Parathyroid adenoma (tissue), 2 donors: ENCODE results near the gene MCRIP1.

Experiments used
- H2AFZ ChIP-seq: fragments of 300-600 bp; sonication (generic); one replicate; pipeline ENCODE4 v1.7.0; 2017; ENCODE audit warnings: antibody characterized with exemption, mild to moderate bottlenecking
- H3K27ac ChIP-seq: fragments of 300-600 bp; sonication (generic); one replicate; pipeline ENCODE4 v1.7.0; 2017
- H3K27me3 ChIP-seq: fragments of 300-600 bp; sonication (generic); one replicate; pipeline ENCODE4 v1.7.0; 2017; ENCODE audit warnings: low read length; ENCODE audit not compliant: control insufficient read depth, insufficient read depth
- H3K36me3 ChIP-seq: fragments of 300-600 bp; sonication (generic); one replicate; pipeline ENCODE4 v1.7.0; 2017; ENCODE audit warnings: low read length; ENCODE audit not compliant: control insufficient read depth, insufficient read depth
- H3K4me1 ChIP-seq: fragments of 300-600 bp; sonication (generic); one replicate; pipeline ENCODE4 v1.7.0; 2017; ENCODE audit warnings: control low read depth
- H3K4me2 ChIP-seq: fragments of 300-600 bp; sonication (generic); one replicate; pipeline ENCODE4 v1.7.0; 2017; ENCODE audit warnings: low read length
- H3K4me3 ChIP-seq: fragments of 300-600 bp; sonication (generic); one replicate; pipeline ENCODE4 v1.7.0; 2017; ENCODE audit warnings: low read depth, low read length
- H3K79me2 ChIP-seq: fragments of 300-600 bp; sonication (generic); one replicate; pipeline ENCODE4 v1.7.0; 2017; ENCODE audit warnings: control low read depth
- H3K9ac ChIP-seq: fragments of 300-600 bp; sonication (generic); one replicate; pipeline ENCODE4 v1.7.0; 2017; ENCODE audit warnings: mild to moderate bottlenecking
- H3K9me3 ChIP-seq: fragments of 300-600 bp; sonication (generic); one replicate; pipeline ENCODE4 v1.7.0; 2017; ENCODE audit warnings: low read length; ENCODE audit not compliant: control insufficient read depth
- CTCF ChIP-seq: fragments of 300-600 bp; sonication (generic); IDR thresholded peaks from one replicate; pipeline ENCODE4 v1.7.0; 2017; ENCODE audit warnings: antibody characterized with exemption, mild to moderate bottlenecking
- donor health status: primary hyperparathyroidism.

Gene MCRIP1

DNA sequence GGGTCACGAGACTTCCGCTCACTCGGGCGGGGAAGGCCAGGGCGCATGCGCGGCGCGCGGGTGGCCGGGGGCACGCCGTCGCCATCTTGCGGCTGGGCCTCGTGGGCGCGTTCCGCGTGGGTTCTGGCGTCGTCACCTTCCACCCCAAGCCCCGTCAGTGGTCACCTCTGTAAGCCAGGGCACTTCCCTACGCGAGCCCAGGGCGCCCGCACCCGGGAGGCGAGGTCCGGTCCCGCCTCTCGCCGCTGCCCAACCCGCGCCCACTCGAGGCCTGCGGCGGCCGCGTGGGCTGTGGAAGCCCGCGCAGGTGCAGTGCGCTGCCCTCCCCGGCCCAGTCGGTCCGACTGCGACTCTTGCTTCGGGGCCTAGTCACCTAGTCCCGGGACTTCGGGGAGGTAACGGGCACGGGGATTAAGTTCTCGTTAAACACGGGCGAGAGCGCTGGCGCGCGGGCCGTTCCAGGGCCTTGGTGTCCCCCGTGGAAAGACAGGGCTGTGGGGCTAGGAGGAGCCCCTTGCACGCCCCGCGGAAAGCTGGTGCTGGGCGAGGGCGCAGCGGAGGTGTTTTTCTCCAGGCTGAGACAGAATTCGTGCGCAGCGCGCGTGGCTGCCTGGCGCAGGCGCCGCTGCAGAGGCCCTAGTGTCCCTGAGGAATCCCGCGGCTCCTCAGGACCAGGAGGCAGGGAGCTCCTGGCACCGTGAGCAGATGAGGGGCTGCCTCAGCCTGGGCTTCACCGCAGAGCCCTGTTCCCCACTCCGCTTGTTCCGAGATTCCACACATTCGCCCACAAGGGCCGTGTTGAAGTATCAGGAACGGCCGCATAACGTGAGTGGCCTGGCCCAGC is 38.5 kb upstream of the MCRIP1 start:
- Histone ChIP-seq H3K4me3 (peak overlapping the region; percentile 91), H3K27me3 (no peaks in the 10 kb centered on the region), H3K9ac (peak overlapping the region; percentile 99), H3K79me2 (peaks cover 13% of the 10 kb centered on the region), H3K9me3 (no peaks in the 10 kb centered on the region), H3K4me1 (peaks cover 12% of the 10 kb centered on the region), H3K27ac (peak overlapping the region; percentile 96), H3K4me2 (peak overlapping the region; percentile 99), H2AFZ (peak overlapping the region; percentile 97), H3K36me3 (no peaks in the 10 kb centered on the region)
- peak; percentile 47 for TF ChIP-seq CTCF

GRCh38 chr17:81870981-81871386 is 37.9 kb upstream of the MCRIP1 start, which contains the start of gene ARHGDIA:
Gene ARHGDIA (minus strand): TSS chr17:81871337. CDS start chr17:81869930, 1,407 bp downstream.
- Histone ChIP-seq H3K27ac (peak within 1 kb of the TSS; percentile 96), H3K4me2 (peak within 1 kb of the TSS; percentile 99)
- no peak for TF ChIP-seq CTCF

GRCh38 chr17:81870131-81870980 is 37.3 kb upstream of the MCRIP1 start:
- peaks cover 17% of the 10 kb centered on the region for H3K4me1 ChIP-seq
- TF ChIP-seq CTCF = no peak
- H3K36me3 ChIP-seq = no peaks in the 10 kb centered on the region
- peak overlapping the region; percentile 83 for H3K4me2 ChIP-seq
- peak overlapping the region; percentile 29 for H3K9ac ChIP-seq
- H3K27ac ChIP-seq = peak overlapping the region; percentile 67
- H2AFZ ChIP-seq = no peak overlapping the region
- no peaks in the 10 kb centered on the region for H3K9me3 ChIP-seq
- H3K4me3 ChIP-seq = peak overlapping the region; percentile 65
- no peaks in the 10 kb centered on the region for H3K27me3 ChIP-seq
- H3K79me2 ChIP-seq = peaks cover 24% of the 10 kb centered on the region

More at GRCh38 chr17:81870981-81871386, 37.9 kb upstream of the MCRIP1 start, which contains the start of gene ARHGDIA:
- Histone ChIP-seq H3K9me3 (no peaks in the 10 kb centered on the region), H2AFZ (peak within 1 kb of the TSS; percentile 97), H3K27me3 (no peaks in the 10 kb centered on the region), H3K36me3 (no peaks in the 10 kb centered on the region), H3K4me1 (peaks cover 16% of the 10 kb centered on the region), H3K9ac (peak within 1 kb of the TSS; percentile 99), H3K79me2 (peaks cover 18% of the 10 kb centered on the region), H3K4me3 (peak within 1 kb of the TSS; percentile 91)

DNA sequence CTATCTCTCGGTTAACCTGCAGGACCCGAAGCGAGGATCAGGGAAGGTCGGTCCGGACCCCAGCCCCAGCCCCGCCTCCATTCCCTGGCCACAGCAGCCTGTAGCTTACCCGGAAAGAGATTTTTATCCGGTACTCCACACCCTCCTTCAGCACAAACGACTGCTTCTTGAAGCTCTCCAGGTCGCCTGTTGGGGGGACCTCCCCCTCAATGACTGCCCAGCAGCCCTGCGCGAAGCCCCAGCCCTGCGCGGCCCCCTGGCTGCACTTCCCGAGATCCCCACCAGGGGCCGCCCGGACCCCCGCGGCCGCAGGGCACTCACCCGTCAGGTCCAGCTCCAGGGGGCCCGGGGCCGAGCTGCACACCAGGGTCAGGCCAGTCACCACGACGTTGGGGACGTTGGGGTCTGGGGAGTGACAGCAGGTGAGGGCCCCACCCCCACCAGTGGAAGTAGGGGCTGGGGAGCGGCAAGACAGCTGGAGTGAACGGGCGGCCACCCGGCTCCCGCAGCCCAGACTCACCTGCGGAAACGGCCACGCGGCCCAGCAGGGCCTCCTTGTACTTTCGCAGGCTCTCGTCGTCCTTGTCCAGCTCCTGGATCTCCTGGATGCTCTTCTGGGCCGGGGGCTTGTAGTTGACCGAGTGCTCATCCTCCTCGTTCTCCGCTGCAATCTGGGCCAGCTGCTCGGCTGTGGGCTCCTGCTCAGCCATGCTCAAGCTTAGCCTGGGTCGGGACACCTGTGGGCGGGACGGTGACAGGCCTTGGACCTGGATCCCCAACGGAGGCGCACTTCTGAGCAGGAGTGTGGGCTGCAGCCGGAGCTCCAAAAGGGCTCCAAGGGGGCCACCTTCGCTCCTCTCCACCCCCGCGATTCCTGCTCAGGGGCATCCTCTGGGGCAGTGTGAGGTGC is 36.4 kb upstream of the MCRIP1 start:
- Histone ChIP-seq H3K4me2 (peak overlapping the region; percentile 83), H3K36me3 (no peaks in the 10 kb centered on the region), H3K79me2 (peaks cover 29% of the 10 kb centered on the region), H3K27ac (peak overlapping the region; percentile 67), H3K4me1 (peaks cover 20% of the 10 kb centered on the region), H3K9me3 (no peaks in the 10 kb centered on the region), H3K4me3 (peak overlapping the region; percentile 65), H3K27me3 (no peaks in the 10 kb centered on the region), H3K9ac (no peak overlapping the region), H2AFZ (no peak overlapping the region)
- peak; percentile 91 for TF ChIP-seq CTCF
